Daoy (cell line): ENCODE measurements around the gene POGZ. TPM values are rescaled to one million over a fixed set of nuclear protein-coding genes. Genes with fewer than 3 reads are reported as not detected.
"Not testable (repeated sequence)": the region's sequence is repeated elsewhere in the genome, so short reads cannot be mapped to it uniquely, and the experiment has no call there.

ENCODE experiments used
- DNase-seq: peaks from one replicate; pipeline ENCODE4 v3.0.0-alpha.2; 2015; ENCODE audit warnings: low read depth
- total RNA-seq: library from RNA; depleted of rRNA; stranded (reverse); fragments of >200 nt; shearing (Covaris generic); gene quantifications from 2 replicates; pipeline ENCODE4 v1.2.3, GENCODE V29; 2014

Gene POGZ
- total RNA-seq, 1 experiment from 2014 or later: 13.7 TPM

DNA sequence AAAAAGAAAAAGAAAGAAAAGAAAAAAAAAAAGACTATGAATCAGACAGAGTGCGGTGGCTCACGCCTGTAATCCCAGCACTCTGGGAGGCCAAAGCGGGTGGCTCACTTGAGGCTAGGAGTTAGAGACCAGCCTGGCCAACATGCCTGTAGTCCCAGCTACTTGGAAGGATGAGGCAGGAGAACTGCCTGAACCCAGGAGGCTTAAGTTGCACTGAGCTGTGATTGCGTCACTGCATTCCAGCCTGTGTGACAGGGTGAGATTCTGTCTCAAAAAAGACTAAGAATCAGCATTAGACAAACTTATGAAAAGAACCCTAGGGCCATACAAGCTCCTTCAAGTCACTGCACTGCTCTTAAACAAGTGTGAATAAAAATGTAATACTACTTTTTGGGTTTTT, 43.1 kb downstream of the POGZ start:
- no peak for DNase-seq

- DNase-seq: no peak
Observed at GRCh38 chr1:151411884-151412283, 47.4 kb downstream of the POGZ start.

GRCh38 chr1:151408891-151409290, 50.4 kb downstream of the POGZ start:
- DNase-seq: no peak

DNA sequence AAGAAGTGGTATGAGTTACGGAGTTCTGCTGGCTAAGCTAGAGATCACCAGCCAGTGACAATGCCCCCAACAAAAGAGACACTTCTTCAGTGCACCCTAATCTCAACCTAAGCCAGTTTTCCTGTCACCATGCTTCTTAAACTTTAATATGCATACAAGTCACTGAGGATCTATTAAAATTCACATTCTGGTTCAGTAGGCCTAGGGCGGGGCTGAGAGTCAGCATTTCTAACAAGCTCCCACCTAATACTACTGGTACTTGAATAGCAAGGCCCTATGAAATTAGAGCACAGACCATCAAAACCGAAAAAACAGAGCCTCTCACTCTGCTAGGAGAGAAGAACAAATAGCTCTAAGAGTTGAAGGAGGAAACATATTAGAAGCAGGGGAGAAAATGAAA, 52.0 kb downstream of the POGZ start:
- no peak for DNase-seq

- DNase-seq: no peak
Observed at GRCh38 chr1:151406176-151406575, 53.1 kb downstream of the POGZ start.

GRCh38 chr1:151405187-151405951, 53.9 kb downstream of the POGZ start:
- no peak for DNase-seq

GRCh38 chr1:151403612-151404011, 55.7 kb downstream of the POGZ start:
- DNase-seq: no peak

DNA sequence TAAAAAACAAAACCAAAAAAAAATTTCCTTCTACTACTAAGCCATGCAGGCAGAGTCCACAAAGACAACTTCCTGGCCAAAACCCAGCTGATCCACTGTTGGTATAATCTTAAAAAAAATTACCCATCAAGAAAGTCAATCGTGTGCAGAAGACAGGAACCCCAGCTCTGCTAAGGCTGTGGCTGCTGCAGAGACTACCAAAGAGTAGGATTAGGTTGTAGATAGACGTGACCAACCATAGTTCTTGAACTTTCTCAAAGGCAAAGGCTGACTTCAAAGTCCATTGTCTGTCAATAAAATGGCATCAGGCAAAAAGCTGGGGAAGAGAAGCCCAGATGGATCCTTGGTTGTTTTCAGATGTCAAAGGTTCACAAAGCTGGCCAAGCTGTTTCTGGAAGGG, 56.5 kb downstream of the POGZ start:
- no peak for DNase-seq

DNA sequence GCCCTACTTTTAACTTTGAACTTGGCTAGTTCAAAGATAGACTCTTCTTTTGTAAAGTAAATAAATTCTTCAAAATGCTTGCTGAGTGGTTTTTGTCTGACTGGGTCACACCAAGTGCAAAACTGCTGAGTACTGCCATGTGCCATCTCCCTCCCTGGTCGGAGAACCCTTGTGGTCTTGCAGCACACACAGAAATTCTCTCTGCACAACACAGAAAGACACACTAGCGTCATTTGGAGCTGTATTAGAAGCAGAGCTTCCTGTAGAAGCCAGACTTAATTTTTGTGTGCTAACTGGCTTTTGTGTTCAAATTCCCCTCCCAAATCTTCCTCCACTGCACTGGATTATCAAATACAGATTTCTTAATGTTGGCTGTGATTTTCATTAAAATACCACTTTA, 57.4 kb downstream of the POGZ start:
- DNase-seq: no peak

DNA sequence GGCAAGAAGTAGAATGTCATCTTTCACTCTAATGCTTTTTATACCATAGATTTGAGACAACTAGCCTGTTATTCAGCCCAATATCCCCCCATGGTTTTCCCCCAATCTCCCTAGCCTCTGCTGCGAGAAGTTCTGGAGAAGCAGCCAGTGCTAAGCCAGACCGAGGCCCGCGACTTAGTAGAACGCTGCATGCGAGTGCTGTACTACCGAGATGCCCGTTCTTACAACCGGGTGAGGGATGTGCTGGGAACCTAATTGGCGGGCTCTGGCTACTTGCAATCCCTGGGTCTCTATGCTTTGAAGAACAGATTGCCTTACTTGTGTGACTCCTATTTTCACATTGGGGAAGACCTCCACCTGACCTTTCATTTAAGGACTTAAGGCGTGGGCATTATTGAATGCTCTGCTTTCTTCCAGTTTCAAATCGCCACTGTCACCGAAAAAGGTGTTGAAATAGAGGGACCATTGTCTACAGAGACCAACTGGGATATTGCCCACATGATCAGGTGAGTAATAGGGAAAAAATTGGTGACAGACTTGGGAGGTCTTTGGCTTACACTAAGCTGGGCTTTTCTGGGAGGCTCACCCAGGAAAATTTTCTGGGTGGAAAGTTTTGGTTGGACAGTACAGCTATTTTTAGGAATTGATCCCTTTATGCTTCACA, 58.0 kb downstream of the POGZ start:
- DNase-seq: no peak

DNA sequence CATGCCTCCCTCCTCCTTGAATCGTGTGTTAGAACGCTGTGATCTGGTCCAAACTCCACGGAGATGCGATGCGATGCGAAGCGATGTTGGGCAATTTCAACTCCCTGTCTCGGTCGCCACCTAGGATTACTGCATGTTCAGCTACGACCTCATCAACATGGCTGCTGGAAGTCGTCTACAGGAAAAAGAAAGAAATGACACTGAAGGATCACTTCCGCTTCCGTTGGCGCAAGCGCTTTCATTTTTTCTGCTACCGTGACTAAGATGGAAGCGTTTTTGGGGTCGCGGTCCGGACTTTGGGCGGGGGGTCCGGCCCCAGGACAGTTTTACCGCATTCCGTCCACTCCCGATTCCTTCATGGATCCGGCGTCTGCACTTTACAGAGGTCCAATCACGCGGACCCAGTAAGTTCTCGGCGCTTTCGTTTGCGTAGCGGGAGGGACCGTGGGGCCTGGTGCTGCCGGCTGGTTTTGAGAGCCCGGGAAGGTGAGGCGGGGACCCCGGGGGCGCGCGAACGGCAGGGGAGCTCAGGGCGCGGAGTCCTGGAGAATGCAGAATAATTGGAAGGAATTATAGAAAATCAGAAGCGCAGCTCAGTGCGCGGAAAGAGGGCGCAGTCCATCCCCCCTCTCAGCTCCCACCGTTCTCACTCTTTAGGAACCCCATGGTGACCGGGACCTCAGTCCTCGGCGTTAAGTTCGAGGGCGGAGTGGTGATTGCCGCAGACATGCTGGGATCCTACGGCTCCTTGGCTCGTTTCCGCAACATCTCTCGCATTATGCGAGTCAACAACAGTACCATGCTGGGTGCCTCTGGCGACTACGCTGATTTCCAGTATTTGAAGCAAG, 59.7 kb downstream of the POGZ start, which contains the start of gene PSMB4:
TSS of gene PSMB4 (plus strand) at position 250 of the 848 bp plus-strand sequence. CDS start at position 265, 15 bp downstream.
- DNase-seq: peak; percentile 93

GRCh38 chr1:151396265-151396664, 63.0 kb downstream of the POGZ start:
- DNase-seq: not testable (repeated sequence)

- DNase-seq: no peak
Observed at GRCh38 chr1:151393583-151393982, 65.7 kb downstream of the POGZ start.

DNA sequence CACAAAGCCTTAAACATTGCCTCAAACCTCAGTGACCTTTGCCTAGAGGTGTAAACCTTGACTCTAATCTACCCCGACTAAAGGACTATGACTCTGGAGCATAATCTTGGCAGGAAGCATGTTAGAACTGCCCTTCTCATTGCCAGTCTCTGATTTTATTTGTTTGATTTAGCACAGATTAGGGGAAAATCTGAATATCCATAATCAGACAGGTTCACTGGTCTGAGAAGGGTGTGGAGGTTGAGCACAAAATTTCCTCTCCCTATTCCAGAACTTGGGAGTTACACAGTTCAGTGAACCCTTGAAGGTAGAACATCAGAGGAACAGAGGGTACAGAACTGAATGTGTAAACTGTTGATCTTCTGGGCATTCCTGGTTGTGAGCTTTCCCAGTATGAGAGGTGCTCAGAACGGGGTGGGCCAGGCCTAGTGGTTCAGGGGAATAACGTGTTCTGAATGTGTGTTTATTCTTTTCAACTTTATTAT, 68.2 kb downstream of the POGZ start:
- DNase-seq: no peak

GRCh38 chr1:151390221-151391078, 68.8 kb downstream of the POGZ start:
- DNase-seq: not testable (repeated sequence)

DNA sequence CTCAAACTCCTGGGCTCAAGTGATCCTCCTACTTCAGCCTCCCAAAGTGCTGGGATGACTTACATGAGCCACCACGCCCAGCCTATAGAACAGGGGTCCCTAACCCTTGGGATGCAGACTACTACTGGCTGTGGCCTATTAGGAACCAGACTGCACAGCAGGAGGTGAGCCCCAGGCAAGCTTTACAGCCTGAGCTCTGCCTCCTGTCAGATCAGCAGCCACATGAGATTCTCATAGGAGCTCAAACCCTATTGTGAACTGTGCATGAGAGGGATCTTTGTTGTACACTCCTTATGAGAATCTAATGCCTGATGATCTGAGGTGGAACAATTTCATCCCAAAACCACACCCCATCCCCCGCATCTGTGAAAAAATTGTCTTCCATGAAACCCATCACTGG, 73.3 kb downstream of the POGZ start:
- no peak for DNase-seq

GRCh38 chr1:151384584-151384983, 74.7 kb downstream of the POGZ start:
- DNase-seq: no peak

- no peak for DNase-seq
Observed at GRCh38 chr1:151377150-151377884, 82.0 kb downstream of the POGZ start.

- DNase-seq: no peak
Observed at GRCh38 chr1:151373196-151373595, 86.1 kb downstream of the POGZ start.
